Right lobe of liver (tissue), 6 donors: ENCODE measurements around the gene CD200R1L. TPM values are rescaled to one million over a fixed set of nuclear protein-coding genes. Genes with fewer than 3 reads are reported as not detected.

ENCODE experiments used
- ATAC-seq, 4 donors: fragments of 200-7000 bp; cut with Tn5 transposase; one replicate each; pipeline ENCODE4 v1.9.1; 2020; ENCODE audit warnings: mild to moderate bottlenecking in 4 of 4, moderate library complexity in 4 of 4
- DNase-seq, 3 donors: peaks; one replicate each; pipeline ENCODE4 v3.0.0-alpha.2; 2020
- H3K27ac ChIP-seq, 3 donors: fragments of 200-600 bp; one replicate each; pipeline ENCODE4 v1.8.0; 2022
- H3K27me3 ChIP-seq, 2 donors: fragments of 200-600 bp; one replicate each; pipeline ENCODE4 v1.8.0; 2022
- H3K36me3 ChIP-seq, 4 donors: fragments of 200-600 bp; sonication (generic) in 1 of 4; one replicate each; pipeline versions ENCODE4 v1.5.1 to v1.8.0; 2017 to 2022; ENCODE audit warnings: control low read depth in 1 of 4
- H3K4me1 ChIP-seq, 4 donors: fragments of 200-600 bp; sonication (generic) in 1 of 4; one replicate each; pipeline versions ENCODE4 v1.5.1 to v1.8.0; 2017 to 2022; ENCODE audit warnings: control low read depth in 1 of 4
- H3K4me3 ChIP-seq, 3 donors: fragments of 200-600 bp; one replicate each; pipeline ENCODE4 v1.8.0; 2022
- H3K9me3 ChIP-seq, 4 donors: fragments of 200-600 bp; sonication (generic) in 1 of 4; one replicate each; pipeline versions ENCODE4 v1.5.1 to v1.8.0; 2017 to 2022; ENCODE audit warnings: control low read depth in 1 of 4
- CTCF ChIP-seq, 4 donors: fragments of 200-600 bp in 3 of 4; fragments of 450-650 bp in 1 of 4; IDR thresholded peaks; one replicate each; pipeline versions ENCODE4 v1.5.1 to v1.8.0; 2016 to 2022; ENCODE audit warnings: antibody characterized with exemption in 4 of 4, mild to moderate bottlenecking in 2 of 4
- POLR2A ChIP-seq: fragments of 450-650 bp; IDR thresholded peaks from one replicate; pipeline ENCODE4 v1.6.1; 2017; ENCODE audit warnings: antibody characterized with exemption, mild to moderate bottlenecking
- WGBS: methylation state at CpG from one replicate; pipeline ENCODE4 v1.1.6; 2018; ENCODE audit warnings: low coverage, low lambda C conversion rate; ENCODE audit not compliant: insufficient coverage; ENCODE audit errors: missing lambda C conversion rate; 5-methylcytosine and 5-hydroxymethylcytosine counted together
- intact Hi-C, 2 donors: fragments of 100-400 bp; cut with DNase I; formaldehyde crosslinking; loops; one replicate each; pipeline versions ENCODE4 v1.11.2 to v1.14.1; 2022
- total RNA-seq, 6 experiments: library from RNA; depleted of rRNA in 2 of 6; stranded (reverse); fragments of >200 nt in 2 of 6; fragmentation: NEBNext Ultra II Directional in 3 of 6; extraction: Animal tissue kit (Norgen Biotek cat#: 25700) in 3 of 6; gene quantifications; one replicate each; pipeline versions ENCODE4 v1.1.0 to v1.2.4, GENCODE V29; 2016 to 2023
- donor health status: DM: no; HTN: yes; CAD: no.
- donor health status: DM: no; HTN: no; CAD: no.
- donor health status: DM: no; HTN: no; CAD: no.
- donor health status: DM: no; HTN: yes; CAD: no.
- donor health status: DM: no; HTN: yes; CAD: no.

The CD200R1L gene
- total RNA-seq, 6 experiments from 2014 or later, result not detected

GRCh38 chr3:112803467-112803866 lies 43.2 kb downstream of the CD200R1L start:
- Histone ChIP-seq H3K4me3 (no peak overlapping the region), H3K36me3 (no peaks in the 10 kb centered on the region), H3K27me3 (no peaks in the 10 kb centered on the region), H3K27ac (no peak overlapping the region), H3K9me3 (no peaks in the 10 kb centered on the region), H3K4me1 (no peaks in the 10 kb centered on the region)
- ATAC-seq (no peak), DNase-seq (no peak)
- TF ChIP-seq CTCF (IDR thresholded peaks at IDR 0.05), result no peak
- TF ChIP-seq POLR2A, result no peak
- intact Hi-C loops, result no loop called here
- WGBS, result 54% methylated on average over 2 of the region's 2 CpGs

GRCh38 chr3:112802338-112802737 lies 44.3 kb downstream of the CD200R1L start:
- intact Hi-C loops, result no loop called here
- Histone ChIP-seq H3K4me1 (no peaks in the 10 kb centered on the region), H3K27ac (no peak overlapping the region), H3K27me3 (no peaks in the 10 kb centered on the region), H3K4me3 (no peak overlapping the region), H3K36me3 (no peaks in the 10 kb centered on the region), H3K9me3 (no peaks in the 10 kb centered on the region)
- ATAC-seq (no peak), DNase-seq (no peak)
- no peak for TF ChIP-seq POLR2A
- TF ChIP-seq CTCF (IDR thresholded peaks at IDR 0.05), result no peak

DNA sequence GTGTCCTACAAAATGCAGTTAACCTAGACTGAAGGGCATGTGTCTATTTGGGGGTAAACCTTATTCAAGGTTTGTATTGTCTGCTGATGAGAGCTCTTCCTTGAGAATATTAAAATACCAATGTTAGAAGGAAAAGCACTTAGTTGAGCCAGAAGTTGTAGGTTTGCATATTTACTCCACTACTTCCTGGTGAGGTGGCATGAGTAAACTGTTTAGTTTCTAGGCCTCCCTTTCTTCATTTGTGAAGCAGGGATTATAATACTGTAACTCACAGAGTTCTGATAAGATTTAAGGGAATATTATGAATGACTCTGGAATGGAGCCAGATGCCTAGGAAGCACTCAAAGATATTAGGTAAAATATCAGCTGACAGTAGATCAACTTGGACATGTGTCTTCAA lies 46.7 kb downstream of the CD200R1L start:
- TF ChIP-seq CTCF (IDR thresholded peaks at IDR 0.05) (no peak), POLR2A (no peak)
- DNase-seq, result no peak
- Histone ChIP-seq H3K4me1 (no peaks in the 10 kb centered on the region), H3K9me3 (no peaks in the 10 kb centered on the region), H3K27me3 (no peaks in the 10 kb centered on the region), H3K4me3 (no peak overlapping the region), H3K36me3 (no peaks in the 10 kb centered on the region), H3K27ac (no peak overlapping the region)
- intact Hi-C loops, result no loop called here
- no peak for ATAC-seq

DNA sequence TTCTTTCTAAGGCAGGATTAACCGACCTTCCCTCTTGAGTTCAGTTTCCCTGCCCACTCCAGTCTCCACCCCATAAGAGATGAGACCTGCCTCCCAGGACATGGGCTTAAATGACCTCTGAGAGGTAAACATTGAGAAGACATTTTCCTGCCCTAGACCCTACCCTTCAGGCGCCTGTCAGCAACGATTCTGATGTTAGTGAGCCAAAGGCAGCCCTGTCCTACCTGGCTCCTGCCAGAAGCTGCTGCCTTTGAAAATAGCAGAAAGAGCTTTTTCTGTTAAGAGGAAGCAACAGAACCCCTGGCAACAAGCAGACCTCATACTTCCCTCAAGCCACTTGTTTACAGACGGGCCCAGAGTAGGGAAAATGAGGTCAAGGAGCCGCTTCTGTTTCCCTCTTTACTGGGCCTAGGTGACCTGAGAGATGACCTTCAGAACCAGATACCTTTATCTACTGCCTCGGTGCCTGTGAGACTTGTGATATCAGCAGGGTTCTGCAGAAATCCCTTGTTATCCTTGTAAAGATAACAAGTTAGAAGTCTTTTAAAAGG lies 52.0 kb downstream of the CD200R1L start:
- Histone ChIP-seq H3K27ac (no peak overlapping the region), H3K4me1 (no peaks in the 10 kb centered on the region), H3K4me3 (no peak overlapping the region), H3K27me3 (no peaks in the 10 kb centered on the region), H3K36me3 (no peaks in the 10 kb centered on the region), H3K9me3 (no peaks in the 10 kb centered on the region)
- TF ChIP-seq CTCF (IDR thresholded peaks at IDR 0.05) (no peak), POLR2A (no peak)
- no peak for DNase-seq
- intact Hi-C loops, result no loop called here
- WGBS, result 25% methylated on average over 6 of the region's 6 CpGs
- peak; percentile 71 to 93 (median 80) for ATAC-seq
